ENCODE results near the gene DTX1.
A peak's percentile ranks its signal among the peaks of the same experiment; 100 is the strongest.

Gene DTX1

DNA sequence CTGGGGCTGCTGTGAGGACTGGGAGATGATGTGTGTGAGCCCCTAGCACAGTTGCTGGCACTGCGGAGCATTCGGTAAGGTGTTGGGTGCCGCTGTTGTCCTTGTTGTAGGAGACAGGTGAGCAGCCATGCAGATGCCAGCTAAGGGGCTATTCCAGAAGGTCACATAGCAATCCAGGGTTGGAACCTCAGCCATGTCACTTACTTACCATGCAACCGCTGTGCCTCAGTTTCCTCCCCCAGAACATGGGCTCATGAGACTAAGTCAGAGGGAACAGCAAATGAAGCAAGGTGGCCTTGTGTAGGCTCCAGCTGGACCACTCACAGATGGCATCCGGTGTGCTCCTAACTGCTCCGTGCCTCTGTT, 13.2 kb downstream of the DTX1 start:
- intact Hi-C loops (cut with DNase I) = no loop called here
- DNase-seq = no peak

DNA sequence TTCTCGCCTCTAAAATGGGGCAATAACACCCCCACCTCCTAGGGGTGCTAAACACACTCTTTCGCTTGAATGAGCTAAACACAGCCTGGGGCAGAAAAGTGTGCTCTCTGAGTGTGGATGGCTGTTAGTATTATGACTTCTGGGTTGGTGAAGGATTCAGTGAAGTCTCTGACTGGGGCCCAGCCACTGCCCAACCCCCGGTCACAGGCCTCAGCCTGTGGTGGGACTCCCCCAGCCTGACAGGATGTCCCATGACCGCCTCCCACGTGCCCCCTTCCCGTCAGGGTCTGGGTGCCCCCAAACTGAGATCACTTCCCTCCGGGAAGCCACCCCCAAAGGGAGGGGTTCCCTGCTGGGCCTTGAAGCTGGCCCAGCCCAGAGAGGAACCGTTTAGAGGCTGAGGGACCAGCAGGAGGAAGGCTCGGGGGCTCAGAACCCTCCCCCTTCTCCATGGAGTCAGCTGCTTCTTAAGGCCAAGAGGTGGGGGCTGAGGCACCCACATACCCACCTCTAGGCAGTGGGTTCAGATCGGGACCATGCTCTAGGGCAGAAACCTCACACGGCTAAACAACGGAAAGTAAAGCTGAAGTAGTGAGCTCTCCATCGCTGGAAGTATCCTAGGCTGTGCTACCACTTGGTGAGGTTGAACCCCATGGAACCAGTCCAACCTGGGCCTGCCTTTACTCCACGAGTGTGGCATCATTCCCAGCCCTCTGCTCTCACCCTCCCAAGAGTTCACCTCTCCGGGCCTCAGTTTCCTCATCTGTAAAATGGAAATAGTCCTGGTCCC, 13.8 kb downstream of the DTX1 start:
- DNase-seq = no peak
- intact Hi-C loops (cut with DNase I) = no loop called here

DNA sequence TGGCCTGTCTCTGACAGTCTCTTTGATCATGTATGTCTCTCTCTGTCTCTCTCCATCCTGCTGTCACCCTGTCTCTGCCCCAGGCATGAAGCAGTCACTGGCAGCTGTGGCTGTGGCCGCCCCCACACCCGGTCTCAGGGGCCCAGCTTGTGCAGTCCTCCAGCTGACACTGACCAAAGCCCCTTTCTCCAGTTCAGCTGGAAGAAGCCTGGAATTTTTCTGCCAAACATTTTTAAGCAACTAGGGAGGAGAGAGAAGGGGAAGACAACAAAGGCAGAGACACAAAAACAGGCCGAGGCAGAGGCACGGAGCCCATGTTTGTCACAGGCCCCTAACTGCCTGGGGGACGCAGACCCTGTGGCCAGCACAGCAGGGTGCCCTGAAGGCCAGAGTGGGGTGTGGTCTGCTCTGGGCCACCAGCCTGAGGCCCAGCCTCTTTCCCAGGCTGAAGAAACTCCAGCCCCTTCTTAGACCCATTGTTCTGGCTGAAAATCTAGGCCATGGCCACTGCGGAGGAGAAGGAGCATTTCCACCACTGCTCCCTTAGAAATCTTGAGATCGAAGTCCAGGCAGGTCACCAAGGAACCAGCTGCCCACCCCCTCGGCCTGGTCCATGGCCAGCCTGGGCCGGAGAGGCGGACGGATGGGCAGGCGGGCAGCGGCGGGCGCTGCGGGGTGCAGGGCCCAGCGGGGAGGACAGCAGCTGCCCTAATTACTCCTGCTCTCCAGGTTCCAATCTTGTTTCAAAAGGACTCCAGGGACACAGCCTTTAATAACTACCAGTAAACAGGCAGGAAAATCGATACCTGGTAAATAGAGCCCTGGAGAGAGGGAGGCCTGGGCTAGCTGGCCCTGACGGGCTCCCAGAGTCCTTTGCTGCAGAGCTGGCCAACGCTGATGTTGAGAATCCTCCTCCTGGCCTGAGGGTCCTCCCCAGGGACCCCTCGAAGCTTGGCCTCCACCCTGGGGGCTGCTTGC, 14.9 kb downstream of the DTX1 start:
- DNase-seq = peak in 6 of 10 donors; percentile 39 to 90 (median 60)
- intact Hi-C loops (cut with DNase I) = no loop called here

DNA sequence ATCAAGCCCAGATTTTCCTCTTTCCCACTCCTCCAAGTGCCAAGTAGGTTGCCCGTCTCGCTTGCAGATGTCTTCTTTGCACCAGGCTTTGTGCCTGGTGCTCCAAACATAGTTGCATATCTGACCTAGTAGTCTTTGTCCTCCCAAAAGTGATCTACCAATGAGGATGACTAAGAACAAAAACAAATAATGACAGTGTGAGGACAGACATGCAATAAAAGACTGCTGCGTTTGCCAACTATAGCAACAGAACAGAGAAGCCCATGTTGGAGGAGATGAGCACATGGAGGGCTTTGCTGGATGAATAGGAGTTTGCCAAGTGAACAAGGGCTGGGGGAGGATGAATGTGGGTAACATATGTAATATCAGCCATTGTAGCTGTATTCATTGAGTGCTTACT, 15.6 kb downstream of the DTX1 start:
- no peak for DNase-seq

DNA sequence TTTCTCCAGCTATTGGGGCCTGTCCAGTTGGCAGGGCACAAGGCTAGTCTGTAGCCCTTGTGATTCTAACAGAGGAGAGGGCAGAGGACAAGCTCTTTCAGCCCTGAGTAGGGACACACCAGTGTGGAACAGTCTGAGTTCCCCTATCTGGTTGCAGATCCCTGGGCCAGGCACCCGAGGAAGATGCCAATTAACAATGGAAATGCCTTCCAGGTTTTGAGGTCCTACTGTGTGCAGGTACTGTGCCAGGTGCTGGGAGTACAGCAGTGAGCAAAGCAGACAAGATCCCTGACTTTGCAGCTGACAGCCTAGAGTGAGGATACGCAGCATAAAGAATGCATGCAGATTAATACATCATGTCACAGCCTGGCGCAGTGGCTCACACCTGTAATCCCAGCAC, 17.1 kb downstream of the DTX1 start:
- intact Hi-C loops (cut with DNase I) = no loop called here
- no peak for DNase-seq

More for the DNA sequence above, 15.6 kb downstream of the DTX1 start:
- intact Hi-C loops (cut with DNase I) = no loop called here

DNA sequence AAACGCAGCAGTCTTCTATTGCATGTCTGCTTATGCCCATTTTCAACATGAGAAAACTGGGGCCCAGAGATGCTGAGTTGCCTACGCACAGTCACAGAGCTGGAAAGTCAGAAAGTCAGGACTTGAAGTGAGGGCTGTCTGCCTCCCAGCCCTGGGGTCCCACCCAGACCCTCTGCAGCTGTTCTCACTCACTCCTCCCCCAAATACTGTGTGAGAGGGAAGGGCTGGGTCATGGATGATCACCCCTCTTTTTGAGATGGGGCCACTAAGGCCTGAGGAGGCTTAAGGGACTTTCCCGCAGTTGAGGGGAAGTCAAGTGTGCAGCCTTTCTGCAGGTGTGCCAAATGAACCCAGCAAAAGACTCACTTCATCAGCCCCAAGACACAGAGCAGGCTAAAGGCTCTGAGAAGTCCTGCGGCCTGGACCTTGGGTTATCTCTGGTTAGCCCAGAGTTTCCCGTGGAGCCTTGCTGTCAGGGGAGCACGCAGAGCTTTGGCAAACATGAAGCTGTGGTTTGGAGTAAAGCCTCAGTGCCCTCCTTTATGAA, 18.7 kb downstream of the DTX1 start:
- intact Hi-C loops (cut with DNase I) = no loop called here
- no peak for DNase-seq

DNA sequence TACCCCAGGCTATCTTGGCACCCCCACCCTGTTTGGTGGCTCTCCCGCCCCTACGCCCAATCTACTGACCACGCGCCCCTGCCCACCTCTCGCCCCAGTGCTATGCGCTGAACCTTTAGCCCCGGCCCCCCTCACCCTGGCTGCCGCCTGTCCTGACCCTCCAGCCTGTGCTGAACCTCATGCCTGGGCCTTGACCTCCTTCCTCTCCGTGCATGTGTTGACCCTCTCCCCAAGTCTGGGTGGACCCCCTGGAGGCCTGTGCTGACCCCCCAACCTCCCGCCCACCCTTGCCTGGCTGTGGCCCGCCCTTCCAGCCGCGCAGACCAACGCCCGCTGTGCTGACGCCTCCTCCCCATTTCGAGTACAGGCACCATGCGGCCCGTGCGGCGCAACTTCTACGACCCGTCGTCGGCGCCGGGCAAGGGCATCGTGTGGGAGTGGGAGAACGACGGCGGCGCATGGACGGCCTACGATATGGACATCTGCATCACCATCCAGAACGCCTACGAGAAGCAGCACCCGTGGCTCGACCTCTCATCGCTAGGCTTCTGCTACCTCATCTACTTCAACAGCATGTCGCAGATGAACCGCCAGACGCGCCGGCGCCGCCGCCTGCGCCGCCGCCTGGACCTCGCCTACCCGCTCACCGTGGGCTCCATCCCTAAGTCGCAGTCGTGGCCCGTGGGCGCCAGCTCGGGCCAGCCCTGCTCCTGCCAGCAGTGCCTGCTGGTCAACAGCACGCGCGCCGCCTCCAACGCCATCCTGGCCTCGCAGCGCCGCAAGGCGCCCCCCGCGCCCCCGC, 20.7 kb downstream of the DTX1 start:
- intact Hi-C loops (cut with DNase I) = no loop called here
- DNase-seq = peak in 1 of 10 donors; percentile 73

DNA sequence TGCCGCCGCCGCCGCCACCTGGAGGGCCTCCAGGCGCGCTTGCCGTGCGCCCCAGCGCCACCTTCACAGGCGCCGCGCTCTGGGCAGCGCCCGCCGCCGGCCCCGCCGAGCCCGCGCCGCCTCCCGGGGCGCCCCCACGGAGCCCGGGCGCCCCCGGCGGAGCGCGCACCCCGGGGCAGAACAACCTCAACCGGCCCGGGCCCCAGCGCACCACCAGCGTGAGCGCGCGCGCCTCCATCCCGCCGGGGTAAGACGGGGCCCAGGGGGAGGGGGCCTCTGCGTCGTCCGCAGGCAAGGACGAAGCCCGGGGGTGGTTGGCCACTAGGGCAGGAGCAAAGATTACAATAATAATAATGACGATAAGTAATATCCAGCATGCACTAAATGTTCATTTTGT, 21.3 kb downstream of the DTX1 start:
- peak in 1 of 10 donors; percentile 61 for DNase-seq
- intact Hi-C loops (cut with DNase I) = no loop called here

DNA sequence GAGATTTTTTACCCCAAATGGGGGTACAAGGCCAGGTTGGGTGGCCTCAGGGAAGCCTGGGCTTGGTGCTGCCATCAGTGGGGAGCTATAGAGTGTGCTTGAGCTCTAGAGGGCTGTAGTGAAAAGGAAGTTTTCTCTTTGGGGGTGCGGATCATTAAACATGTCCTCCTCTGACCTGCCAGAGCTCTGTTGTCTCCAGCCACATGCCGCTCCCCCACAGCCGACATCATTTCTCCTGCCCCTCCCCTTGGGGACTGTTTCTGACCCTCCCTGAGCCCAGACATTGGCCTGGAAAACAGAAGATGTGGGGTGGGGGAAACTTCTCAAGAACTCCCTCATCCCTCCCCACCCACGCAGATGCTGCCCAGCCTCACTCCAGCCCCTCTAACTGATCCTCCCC, 25.3 kb downstream of the DTX1 start:
- intact Hi-C loops (cut with DNase I) = no loop called here
- no peak for DNase-seq

DNA sequence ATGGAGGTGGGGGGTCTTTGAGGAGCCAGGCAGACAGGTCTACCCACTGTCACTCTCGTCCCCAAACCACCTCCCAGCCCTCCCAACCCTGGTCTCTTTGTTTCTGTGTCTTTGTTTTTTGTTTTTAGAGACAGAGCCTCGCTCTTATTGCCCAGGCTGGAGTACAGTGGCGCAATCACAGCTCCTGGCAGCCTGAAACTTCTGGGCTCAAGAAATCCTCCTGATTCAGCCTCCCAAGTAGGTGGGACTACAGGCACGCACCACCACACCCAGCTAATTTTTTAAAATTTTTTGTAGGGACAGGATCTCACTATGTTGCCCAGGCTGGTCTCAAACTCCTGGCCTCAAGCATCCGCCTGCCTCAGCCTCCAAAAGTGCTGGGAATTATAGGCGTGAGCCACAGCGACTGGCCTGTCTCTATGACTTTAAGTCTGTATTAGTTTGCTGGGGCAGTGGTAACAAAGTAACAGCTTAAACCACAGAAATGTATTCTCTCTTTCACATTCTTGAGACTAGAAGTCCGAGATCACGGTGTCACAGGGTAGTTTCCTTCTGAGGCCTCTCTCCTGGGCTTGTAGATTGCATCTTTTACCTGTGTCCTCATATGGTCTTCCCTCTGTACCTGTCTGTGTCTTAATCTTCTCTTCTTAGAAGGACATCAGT, 26.1 kb downstream of the DTX1 start:
- intact Hi-C loops (cut with DNase I) = no loop called here
- DNase-seq = peak in 1 of 10 donors; percentile 20

DNA sequence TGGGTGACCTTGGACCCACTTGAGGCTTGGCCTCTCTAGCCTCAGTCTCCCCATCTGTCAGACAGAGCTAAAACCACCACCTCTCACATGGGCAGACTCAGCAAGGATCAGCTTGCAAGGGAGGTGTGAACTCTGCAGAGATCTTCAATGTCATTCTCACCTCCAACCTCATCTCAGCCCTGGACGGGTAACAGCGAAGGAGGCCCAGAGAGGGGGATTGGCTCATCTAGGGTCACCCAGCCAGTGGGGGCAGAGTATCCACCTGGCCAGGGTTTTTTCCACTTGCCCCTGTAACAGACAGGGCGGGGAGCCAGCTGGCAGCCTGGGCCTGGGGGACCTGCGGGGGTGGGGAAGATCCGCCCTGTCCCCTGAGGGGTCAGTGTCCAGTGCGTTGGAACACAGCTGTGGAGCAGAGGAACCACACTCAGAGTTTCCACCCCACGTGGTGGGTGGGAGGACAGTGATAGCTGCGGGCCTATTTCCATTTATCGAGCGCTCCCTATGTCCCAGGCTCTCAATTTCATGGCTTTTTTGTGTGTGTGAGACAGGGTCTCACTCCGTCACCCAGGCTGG, 27.4 kb downstream of the DTX1 start:
- intact Hi-C loops (cut with DNase I) = no loop called here
- DNase-seq = no peak

DNA sequence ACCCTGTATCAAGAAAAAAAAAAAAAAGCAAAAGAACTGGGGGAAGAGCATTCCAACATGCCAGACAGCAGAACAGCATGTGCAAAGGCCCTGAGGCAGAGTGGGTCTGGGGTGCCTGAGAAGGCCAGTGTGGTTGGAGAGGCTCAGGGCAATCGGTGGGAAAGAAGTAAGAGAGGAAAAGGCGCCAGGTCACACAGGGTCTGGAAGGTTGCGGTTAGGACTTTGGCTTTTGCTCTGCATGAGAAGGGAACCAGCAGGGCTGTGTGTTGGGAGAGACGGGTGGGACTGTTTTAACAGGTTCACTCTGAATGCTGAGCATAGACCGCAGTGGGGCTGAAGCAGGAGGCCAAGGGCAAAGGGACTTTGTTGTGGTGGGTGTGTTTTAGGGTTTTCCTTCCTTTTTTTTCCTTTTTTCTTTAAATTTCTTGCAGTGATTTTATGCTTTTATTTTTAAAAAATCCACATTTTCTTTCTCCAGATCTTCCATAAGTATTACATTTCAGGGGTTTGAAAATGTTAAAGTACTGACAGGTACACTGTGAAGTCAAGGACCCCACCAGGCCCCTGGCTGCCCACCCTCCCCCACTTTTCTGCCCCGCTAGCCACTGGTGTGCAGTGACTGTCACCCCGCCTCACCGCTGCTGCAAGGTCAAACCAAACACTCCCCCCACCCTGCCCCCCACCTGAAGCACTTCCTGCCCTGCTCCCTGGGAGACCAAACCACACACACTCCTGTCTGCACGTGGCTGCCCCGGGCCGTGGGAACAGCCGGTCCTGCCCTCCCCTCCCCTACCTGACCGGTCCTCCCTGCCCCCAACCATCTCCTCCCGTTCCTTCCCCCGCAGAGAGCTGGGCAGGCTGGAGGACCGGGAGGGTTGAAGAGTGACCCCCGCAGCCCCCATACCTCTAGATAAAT, 30.0 kb downstream of the DTX1 start:
- DNase-seq = no peak
- intact Hi-C loops (cut with DNase I) = no loop called here

DNA sequence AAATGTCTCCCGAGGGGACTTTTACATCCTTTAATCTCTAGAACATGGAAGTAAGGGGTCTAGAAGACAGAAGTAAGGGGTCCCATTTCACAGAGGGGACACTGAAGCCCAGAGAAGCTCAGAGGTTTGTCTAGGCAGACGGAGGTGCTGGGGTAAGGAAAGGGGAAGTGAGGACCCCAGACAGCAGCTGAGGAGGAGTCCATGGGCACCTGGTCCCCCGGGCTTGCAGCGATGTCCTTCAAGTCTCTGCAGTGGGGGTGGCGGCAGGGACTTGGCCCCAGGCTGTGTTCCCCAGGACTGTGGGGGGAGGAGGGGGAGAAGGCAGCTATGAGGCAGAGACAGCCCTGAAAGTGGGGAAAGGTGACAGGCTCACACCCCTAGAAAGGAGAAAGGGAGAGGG, 30.7 kb downstream of the DTX1 start:
- intact Hi-C loops (cut with DNase I) = no loop called here
- no peak for DNase-seq

DNA sequence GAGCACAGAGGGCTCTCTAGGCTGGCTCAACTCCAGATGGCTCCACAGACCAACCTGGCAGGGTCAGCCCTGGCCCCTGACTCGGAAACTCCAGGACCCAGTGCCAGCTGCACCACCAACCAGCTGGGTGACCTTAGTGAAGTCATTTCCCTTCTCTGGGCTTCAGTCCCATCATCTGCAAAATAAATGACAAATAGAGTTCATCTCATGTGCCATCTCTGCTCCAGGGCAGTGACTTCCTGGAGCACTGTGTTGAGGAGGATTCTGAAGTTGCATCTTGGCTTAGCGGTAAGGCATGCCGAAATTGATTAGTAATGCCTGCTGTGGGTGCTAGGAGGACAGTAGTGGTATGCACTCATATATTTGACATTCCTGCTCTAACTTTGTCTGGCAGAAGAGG, 31.5 kb downstream of the DTX1 start:
- no peak for DNase-seq
- intact Hi-C loops (cut with DNase I) = no loop called here

DNA sequence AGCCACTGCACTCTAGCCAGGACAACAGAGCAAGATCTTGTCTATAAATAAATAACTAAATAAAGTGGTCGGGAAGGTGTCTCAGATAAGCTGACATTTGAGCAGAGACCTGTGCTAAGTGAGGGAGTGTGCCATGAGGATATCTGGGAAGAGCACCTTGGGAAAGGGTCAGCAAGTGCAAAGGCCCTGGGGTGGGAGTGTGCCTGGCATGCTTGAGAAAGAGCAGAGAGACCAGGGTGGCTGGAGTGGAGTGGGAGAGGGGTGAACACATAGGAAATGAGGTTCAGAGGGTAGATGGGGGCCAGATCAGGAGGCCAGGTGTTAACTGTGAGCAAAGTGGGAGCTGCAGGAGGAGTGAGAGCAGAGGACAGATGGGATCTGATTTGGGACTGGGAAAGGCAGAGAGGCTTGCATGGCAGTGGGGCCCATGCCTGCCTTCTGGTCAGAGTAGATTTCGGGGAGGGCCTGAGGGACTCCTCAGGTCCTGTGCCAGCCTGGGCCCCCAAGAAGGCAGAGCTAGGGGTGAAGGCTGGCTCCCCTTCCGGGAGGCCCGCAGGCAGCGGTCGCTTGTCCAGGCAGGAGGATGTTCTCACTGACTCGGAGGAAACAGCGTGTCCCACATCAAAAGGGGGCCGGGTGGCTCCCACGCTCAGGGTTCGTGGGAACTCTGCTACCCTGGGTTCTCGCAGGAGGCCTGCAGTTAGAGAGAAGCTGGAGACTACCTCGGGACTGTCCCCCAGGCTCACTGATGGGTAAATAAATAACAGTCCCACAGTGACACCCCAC, 32.6 kb downstream of the DTX1 start:
- DNase-seq = no peak
- intact Hi-C loops (cut with DNase I) = no loop called here

DNA sequence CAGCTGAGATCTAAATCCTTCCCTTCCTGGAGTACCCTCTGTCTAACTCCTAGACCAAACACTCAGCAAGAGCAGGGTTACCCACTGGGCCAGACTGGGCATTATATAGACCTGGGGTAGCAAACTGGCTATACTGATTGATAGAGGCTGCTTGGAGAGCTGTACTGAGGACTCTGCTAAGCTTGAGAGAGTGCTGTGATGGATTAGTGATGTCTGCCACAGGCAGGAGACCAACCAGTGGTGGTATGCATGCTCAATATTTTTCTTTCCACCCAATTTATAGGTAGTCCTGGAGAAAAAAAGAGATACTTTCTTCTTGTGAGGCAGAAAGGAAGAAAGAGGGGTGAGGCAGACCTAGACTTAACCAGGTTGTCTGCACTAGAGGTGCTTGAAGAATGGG, 33.3 kb downstream of the DTX1 start:
- no peak for DNase-seq
- intact Hi-C loops (cut with DNase I) = loop anchor here (10.0 kb wide), 1 partner anchor 65 kb away; no protein-coding TSS in a partner anchor

DNA sequence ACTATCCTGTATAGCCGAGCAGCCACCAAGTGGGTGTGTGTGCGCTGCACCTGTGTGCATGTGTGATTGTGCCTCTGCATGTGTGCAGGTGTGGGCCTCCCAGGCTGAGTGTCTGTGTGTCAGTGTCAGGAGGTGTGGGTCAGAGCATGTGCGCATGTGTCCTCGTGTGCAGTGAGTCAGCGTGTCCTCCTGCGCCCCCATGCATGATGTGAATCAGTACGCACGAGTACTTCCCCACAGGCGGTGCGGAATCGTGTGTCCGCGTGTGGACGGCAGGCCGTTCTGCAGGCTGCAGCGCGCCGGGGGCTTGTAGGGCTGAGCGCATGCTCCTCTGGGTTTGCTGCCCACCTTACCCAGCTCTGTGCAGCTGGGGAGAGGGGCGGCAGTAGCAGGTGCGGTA, 34.2 kb downstream of the DTX1 start:
- peak in 7 of 10 donors; percentile 34 to 94 (median 78) for DNase-seq
- intact Hi-C loops (cut with DNase I) = loop anchor here (10.0 kb wide), 1 partner anchor 64 kb away; no protein-coding TSS in a partner anchor

DNA sequence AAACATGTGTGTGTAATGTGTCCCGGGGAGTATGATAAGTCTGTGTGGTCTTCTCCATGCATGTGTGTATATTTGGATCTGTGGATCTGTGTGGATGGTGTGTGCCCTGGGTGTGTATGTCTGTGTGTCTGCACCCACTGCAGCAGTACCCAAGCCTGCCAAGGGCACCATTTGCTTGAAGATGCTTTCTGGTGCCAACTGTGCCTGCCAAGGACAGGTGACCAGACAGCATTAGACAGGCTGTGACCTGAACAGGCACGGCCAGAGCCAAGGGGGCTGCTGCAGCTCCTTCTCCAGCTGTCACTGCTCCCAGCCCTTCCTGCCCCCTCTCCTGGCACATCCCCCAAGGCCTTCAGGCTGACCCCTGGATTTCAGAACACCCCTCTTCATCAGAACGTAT, 35.0 kb downstream of the DTX1 start:
- intact Hi-C loops (cut with DNase I) = loop anchor here (10.0 kb wide), 1 partner anchor 63 kb away; no protein-coding TSS in a partner anchor

More for the DNA sequence above, 35.0 kb downstream of the DTX1 start:
- no peak for DNase-seq

Data from posterior cingulate gyrus (tissue), 11 donors.